22Rv1 (cell line): ENCODE results near the gene SYT9.

ENCODE experiments used
- H3K27ac ChIP-seq: fragments of 450-650 bp; 2 replicates; pipeline ENCODE4 v1.5.1; 2017
- CTCF ChIP-seq: fragments of 450-650 bp; IDR thresholded peaks from 2 replicates; pipeline ENCODE4 v1.5.1; 2017; ENCODE audit warnings: mild to moderate bottlenecking
- ZFX ChIP-seq: fragments of 450-650 bp; IDR thresholded peaks from 2 replicates; pipeline ENCODE4 v1.6.1; 2017; ENCODE audit warnings: antibody characterized with exemption, borderline replicate concordance

SYT9 gene

GRCh38 chr11:7490054-7490453 lies 238.3 kb downstream of the SYT9 start:
- no peak for TF ChIP-seq CTCF
- no peak for TF ChIP-seq ZFX
- H3K27ac ChIP-seq: no peak overlapping the region

GRCh38 chr11:7490535-7490934 lies 238.8 kb downstream of the SYT9 start:
- no peak overlapping the region for H3K27ac ChIP-seq
- TF ChIP-seq ZFX: no peak
- no peak for TF ChIP-seq CTCF

- no peak overlapping the region for H3K27ac ChIP-seq
- TF ChIP-seq CTCF (no peak), ZFX (no peak)
Measured at GRCh38 chr11:7492253-7492652, 240.5 kb downstream of the SYT9 start.

DNA sequence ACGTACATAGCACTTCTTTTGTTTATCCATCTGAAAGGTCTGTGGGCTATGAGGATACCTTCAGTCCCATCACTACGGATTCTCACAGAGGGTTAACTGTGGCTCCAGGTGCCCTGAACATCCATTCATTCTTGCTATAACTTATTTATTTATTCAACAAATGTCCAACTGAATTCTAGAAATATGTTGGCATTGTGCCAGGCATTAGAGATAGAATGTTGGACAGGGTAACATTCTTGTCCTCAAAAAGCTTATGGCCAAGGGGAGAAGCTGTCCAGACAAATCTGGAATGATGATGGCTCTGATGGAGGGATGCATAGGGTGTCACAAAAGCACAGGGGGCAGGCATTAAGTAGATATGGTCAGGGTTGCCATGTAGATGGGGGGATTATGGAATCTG lies 242.0 kb downstream of the SYT9 start:
- H3K27ac ChIP-seq: no peak overlapping the region
- no peak for TF ChIP-seq ZFX
- no peak for TF ChIP-seq CTCF

DNA sequence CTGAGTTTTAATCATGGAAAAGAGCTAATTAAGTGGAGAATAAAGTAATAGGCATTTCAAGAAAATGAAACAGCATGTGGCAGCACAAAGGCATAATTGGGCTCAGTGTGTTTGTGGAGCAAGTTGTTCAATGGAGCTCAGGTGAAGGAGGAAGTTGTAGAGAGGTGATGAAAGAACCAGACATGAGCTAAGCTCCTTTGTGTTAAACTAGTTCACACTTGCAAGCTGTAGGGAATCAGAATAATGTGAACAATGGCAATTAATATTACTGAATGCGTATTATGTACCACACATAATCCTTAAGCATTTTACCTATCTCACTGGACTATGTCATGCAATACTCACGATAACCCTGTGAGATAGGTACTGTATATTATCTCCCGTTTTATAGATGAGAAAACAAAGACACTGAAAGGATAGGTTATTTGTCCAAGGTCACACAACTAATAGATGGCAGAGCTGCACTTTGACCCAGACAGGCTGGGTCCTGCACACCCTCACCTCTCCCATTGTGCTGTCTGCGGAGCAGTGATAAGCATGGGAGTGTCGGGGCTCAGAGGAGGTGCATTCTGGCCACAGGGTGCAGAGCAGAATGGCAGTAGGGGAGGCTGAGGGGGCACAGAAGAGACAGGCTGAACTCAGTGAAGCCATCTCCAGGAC lies 242.5 kb downstream of the SYT9 start:
- H3K27ac ChIP-seq: no peak overlapping the region
- no peak for TF ChIP-seq CTCF
- TF ChIP-seq ZFX: no peak

GRCh38 chr11:7495882-7496551 lies 244.3 kb downstream of the SYT9 start:
- TF ChIP-seq ZFX: no peak
- no peak for TF ChIP-seq CTCF
- no peak overlapping the region for H3K27ac ChIP-seq

DNA sequence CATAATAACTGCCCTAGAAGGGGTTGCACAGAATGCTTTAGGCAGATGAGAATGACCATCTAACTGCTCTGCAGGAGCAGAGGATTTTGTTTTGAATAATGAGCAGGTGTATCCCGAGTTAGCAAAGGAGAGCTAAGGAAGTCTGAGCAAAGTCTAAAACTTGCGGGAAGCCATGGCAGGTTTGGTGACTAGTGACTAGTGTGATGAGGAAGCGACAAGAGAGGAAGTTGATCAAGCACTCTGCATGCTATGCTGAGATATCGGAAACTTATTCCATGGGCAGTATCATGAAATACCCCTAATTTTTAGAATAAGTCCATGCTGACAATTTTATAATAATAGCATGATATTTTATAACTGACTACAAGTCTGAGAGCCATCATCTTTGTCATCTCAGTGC lies 246.5 kb downstream of the SYT9 start:
- TF ChIP-seq CTCF (no peak), ZFX (no peak)

More for the DNA sequence above, 246.5 kb downstream of the SYT9 start:
- H3K27ac ChIP-seq: no peak overlapping the region
